Kidney glomerular epithelial cell (primary cell): ENCODE results near the gene ZFHX3.

ENCODE experiments used
- DNase-seq: peaks from one replicate; lab custom pipeline; 2025; lab: John Stamatoyannopoulos, UW

ZFHX3 gene

GRCh38 chr16:72901000-72901627 lies 146.8 kb downstream of the ZFHX3 start:
- no peak for DNase-seq

DNA sequence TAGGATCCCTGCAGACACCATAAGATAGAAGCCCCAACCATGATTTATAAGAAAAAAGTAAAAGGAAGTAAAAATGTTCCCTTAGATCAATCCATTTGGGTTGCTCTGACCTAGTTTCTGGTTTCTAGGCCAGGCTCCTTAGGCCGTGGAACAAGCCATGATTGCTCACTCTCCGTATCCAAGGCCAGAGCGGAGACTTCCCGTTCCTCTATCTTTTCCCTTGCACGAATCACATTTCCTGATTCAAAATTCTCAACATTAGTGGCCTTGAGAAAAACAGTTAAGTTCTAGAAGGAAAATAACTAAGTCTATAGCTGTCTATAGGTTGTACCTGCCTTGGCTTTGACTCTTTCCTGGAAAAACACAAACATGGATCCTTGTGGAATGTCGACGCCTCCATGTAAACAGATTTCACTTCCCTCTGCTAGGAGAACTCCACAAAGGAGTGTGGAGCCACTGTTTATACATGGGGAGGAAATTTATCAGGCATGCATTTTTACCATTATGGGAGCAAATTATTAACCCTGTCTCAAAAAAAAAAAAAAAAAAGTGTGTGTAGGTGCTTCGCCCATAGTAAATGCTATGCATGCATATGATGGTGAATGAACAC lies 149.6 kb downstream of the ZFHX3 start:
- no peak for DNase-seq

DNA sequence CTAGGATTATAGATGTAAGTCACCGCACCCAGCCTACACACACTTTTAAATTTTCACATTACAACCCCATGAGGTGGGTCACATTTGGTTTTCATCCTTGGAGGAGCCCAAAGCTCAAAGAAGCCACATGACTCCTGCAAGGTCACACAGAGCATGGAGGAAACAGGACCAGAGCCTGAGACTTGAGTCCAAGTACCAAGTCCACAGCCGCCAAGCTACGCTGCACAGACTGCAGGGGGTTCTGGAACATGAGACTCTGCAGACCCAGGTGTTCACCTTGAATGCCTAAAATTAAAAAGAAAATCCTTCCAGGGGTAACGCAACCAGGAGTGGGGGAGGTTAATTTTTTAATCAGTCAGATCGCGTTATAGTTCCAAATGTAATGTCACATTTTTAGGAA lies 150.2 kb downstream of the ZFHX3 start:
- DNase-seq = no peak

DNA sequence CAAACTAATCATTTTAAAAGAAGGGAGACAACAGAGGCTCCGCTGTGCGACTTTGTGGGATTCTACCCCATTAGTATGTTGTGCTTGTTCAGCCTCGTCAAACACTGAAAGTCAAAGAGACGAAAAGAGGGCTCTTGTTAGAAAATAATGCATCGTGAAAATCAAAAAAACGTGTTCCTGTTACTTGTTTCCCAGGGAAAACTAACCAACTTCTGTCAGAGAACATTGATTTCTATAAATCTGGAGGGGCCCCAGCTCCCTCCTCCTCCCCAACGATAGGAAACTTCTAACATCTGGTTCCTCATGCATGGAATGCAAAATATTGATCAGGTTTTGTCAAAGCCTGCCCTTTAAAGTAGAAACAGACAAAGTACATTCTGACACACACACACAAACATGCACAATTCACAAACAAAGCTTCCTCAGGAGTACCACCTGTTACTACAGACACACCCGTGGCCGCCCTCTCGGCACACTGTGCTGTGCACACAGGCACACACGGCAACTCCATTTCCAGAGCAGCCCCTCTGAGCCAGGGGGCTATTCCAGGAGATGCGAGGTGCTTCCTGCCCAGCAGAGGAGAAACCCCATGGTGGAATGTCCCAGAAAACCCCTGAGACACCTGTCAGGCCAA lies 151.3 kb downstream of the ZFHX3 start:
- DNase-seq = no peak

- DNase-seq = no peak
These were observed 152.0 kb downstream of the ZFHX3 start for GRCh38 chr16:72895951-72896350.

- DNase-seq = peak; percentile 49
These were observed 153.4 kb downstream of the ZFHX3 start for GRCh38 chr16:72894293-72895151.

DNA sequence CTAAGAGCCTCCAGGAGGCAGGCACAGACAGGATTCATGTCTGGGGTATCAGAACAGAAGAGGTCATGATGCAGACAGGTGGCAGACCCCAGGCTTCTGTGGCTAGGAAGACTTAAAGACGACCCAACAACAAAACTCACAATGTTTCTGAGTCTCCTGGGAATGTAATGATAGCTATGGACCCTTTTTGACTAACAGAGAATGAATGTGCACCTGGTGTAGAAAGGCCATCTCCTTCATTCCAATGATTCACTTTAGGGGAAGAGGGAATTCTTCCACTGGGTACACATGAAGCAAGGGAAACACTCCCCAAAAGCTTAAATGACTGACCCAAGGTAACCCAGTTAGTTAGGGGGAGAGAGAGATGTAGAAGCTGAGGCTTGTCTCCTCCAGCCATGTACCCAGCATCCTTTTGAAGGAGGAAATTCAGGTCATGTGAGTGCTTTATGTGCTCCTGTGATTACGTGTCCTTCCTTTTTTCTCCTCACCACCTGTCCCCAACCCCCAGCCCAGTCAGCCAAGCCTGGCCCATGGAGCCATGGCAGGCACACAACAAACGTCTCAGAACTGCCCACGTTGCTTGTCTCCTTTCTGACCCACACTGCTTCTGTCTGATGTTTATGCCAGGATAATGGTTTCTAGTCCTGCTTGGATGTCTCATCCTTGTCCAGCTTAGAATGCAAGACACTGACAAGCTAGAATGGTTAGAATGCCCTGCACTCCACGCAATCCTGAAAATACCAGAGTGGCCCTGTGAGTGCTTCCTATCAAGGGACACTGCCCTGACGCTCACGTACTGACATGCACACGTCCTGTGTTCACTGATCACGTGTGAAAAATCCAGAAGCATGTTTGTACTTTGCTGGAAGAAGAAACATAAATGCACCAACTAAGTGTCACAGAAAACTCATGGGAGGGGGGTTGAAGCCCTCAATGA lies 156.4 kb downstream of the ZFHX3 start:
- no peak for DNase-seq

- DNase-seq = no peak
These were observed 157.3 kb downstream of the ZFHX3 start for GRCh38 chr16:72890587-72890986.

GRCh38 chr16:72889616-72890582 lies 158.0 kb downstream of the ZFHX3 start:
- DNase-seq = no peak

DNA sequence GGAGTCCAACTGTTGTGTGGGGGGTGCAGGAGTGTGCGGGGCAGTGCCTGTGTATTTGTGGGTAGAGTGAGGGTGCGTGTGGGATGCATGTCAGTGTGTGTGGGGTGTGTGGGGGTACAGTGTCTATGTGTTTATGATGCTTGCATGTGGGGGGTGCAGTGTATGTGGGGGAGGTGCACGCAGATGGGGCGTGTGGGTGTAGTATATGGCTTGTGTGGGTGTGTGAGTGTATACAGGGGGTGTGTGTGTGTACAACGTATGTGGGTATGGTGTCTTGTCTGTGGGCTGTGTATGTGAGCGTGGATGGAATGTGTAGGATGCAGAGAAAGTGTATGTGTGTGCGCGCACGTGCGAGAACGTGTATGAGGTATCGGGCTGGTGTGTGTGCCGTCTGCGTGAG lies 160.4 kb downstream of the ZFHX3 start:
- no peak for DNase-seq

- DNase-seq = no peak
These were observed 161.5 kb downstream of the ZFHX3 start for GRCh38 chr16:72886346-72886974.

- DNase-seq = no peak
These were observed 163.4 kb downstream of the ZFHX3 start for GRCh38 chr16:72884573-72884972.

DNA sequence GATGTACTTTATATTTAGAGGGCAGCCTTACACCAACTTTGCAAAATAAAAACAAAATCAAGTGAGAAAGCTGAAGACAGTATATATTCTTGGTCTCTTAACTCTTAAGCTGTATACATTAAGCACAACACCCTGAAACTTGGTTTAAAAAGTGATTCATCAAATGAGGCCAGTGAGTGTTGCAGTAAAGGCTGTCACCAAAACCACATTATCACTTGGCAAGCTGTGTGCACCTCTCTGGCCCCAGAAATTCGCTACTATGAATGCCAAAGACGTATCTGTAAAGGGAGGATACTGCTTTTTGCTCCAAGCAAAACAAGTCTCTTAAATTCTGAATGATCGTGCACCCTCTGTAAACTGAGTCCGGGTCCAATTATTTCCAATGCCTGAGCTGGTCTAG lies 163.9 kb downstream of the ZFHX3 start:
- DNase-seq = no peak

GRCh38 chr16:72879846-72880245 lies 168.1 kb downstream of the ZFHX3 start:
- no peak for DNase-seq

GRCh38 chr16:72878301-72879269 lies 169.3 kb downstream of the ZFHX3 start:
- no peak for DNase-seq

GRCh38 chr16:72877374-72878028 lies 170.4 kb downstream of the ZFHX3 start:
- DNase-seq = peak; percentile 52

DNA sequence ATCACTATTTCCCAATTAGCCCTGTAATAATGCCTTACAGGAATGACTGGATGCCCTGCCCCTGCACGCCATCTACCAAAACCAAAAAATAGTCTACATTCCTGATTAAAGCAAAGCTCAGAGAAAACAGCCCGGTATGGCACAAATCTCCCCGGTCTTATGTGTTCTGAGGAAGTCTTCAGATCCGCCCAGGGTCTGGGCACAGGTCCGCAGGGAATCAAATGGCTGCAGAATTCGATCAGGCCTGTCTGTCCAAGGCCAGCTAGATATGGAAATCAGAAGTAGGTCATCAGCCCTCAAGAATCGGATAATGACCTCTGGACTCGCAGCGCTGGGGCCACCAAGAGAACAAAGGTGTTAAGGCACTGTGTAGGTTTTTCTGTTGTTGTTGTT lies 171.0 kb downstream of the ZFHX3 start:
- no peak for DNase-seq

GRCh38 chr16:72876221-72876620 lies 171.7 kb downstream of the ZFHX3 start:
- no peak for DNase-seq
